GM20431 (cell line): ENCODE data around the gene ATP5ME.
"Not testable (repeated sequence)": the region's sequence is repeated elsewhere in the genome, so short reads cannot be mapped to it uniquely, and the experiment has no call there.

Experiments used
- in situ Hi-C: fragments of 300-500 bp; cut with MseI, MboI; formaldehyde crosslinking; loops from one replicate; pipeline ENCODE4 v1.15.0; 2020; ENCODE audit warnings: low sequenced_read_pairs; ENCODE audit not compliant: unreplicated experiment

Gene ATP5ME

GRCh38 chr4:642366-642765 is 31.7 kb downstream of the ATP5ME start:
- in situ Hi-C loops, result not testable (repeated sequence)

- in situ Hi-C loops, result no loop called here
Observed at GRCh38 chr4:637536-638280, 36.4 kb downstream of the ATP5ME start.

GRCh38 chr4:636628-637159 is 37.4 kb downstream of the ATP5ME start:
- in situ Hi-C loops, result no loop called here

GRCh38 chr4:635851-636627 is 38.0 kb downstream of the ATP5ME start:
- in situ Hi-C loops, result no loop called here

GRCh38 chr4:635066-635835 is 38.8 kb downstream of the ATP5ME start:
- in situ Hi-C loops, result not testable (repeated sequence)

GRCh38 chr4:634599-634985 is 39.5 kb downstream of the ATP5ME start:
- in situ Hi-C loops, result no loop called here

GRCh38 chr4:633976-634598 is 40.0 kb downstream of the ATP5ME start:
- in situ Hi-C loops, result no loop called here

GRCh38 chr4:633406-633805 is 40.7 kb downstream of the ATP5ME start:
- in situ Hi-C loops, result no loop called here

- in situ Hi-C loops, result no loop called here
Observed at GRCh38 chr4:632926-633325, 41.1 kb downstream of the ATP5ME start.

GRCh38 chr4:632196-632790 is 41.8 kb downstream of the ATP5ME start:
- in situ Hi-C loops, result no loop called here

- in situ Hi-C loops, result no loop called here
Observed at GRCh38 chr4:630656-631055, 43.4 kb downstream of the ATP5ME start.

- in situ Hi-C loops, result no loop called here
Observed at GRCh38 chr4:629915-630641, 44.0 kb downstream of the ATP5ME start.

GRCh38 chr4:629636-629914 is 44.5 kb downstream of the ATP5ME start:
- in situ Hi-C loops, result no loop called here

GRCh38 chr4:628821-629635 is 45.0 kb downstream of the ATP5ME start:
- in situ Hi-C loops, result no loop called here

GRCh38 chr4:628311-628741 is 45.8 kb downstream of the ATP5ME start:
- in situ Hi-C loops, result no loop called here

GRCh38 chr4:627347-628125 is 46.5 kb downstream of the ATP5ME start:
- in situ Hi-C loops, result no loop called here

GRCh38 chr4:626201-627091 is 47.6 kb downstream of the ATP5ME start:
- in situ Hi-C loops, result no loop called here
